ENCODE results near the gene TOGARAM1.
"Not testable (repeated sequence)": the region's sequence is repeated elsewhere in the genome, so short reads cannot be mapped to it uniquely, and the experiment has no call there.

Gene TOGARAM1

DNA sequence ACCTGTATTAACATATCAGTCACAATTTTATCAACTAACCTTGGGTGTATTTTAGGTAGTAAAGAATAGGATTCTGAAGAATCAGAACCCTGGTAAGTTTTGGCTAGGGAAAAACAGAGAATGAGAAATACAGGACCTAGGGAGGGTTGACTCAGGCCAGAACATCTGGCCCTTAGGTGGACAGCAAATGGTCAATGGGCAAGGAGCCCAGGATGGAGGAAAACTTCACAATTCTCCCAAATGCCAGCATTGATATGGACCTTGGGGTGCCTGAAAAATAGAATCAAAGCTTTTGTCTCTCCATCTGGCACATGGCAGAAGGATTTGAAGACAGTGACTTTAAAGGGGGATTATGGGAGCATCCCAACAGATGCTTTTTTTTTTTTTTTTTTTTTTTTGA, 89.2 kb downstream of the TOGARAM1 start:
- no peak for DNase-seq

DNA sequence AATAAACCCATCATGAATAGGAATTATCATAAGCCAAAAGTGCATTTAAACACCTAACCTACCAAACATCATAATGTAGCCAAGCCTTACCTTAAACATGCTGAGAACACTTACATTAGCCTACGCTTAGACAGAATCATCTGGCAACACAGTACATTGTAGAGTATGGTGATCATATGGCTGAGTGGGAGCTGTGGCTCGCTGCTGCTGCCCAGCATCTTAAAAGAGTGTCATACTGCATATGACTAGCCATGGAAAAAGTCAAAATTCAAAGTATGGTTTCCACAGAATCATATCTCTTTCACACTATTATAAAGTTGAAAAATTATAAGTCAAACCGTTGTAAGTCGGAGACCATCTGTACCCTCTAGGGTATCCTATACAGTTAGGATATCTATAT, 89.9 kb downstream of the TOGARAM1 start:
- no peak for DNase-seq

GRCh38 chr14:45057349-45057748, 95.4 kb downstream of the TOGARAM1 start:
- no peak for DNase-seq

GRCh38 chr14:45057881-45058364, 95.9 kb downstream of the TOGARAM1 start:
- no peak for DNase-seq

GRCh38 chr14:45060551-45060950, 98.6 kb downstream of the TOGARAM1 start:
- DNase-seq: no peak

DNA sequence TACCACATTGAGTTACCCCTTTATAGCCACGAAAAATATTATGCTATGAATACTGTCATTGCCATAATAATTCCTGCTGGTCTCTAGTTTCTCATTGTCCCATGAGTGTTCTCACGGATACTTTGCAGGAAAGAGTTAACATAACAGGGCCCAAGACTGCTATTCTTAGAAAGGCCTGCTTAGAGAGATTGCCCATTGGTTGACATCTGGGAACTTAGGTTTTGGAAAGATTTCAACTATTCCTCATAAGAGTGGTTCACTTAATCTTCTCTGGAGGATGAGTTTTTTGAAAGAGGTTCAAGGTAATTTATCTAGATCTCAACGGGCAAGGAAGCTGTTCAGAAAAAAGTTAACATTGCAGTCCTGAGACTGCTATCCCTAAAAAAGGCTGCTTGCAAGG, 103.5 kb downstream of the TOGARAM1 start:
- no peak for DNase-seq

GRCh38 chr14:45065956-45066355, 104.0 kb downstream of the TOGARAM1 start:
- no peak for DNase-seq

DNA sequence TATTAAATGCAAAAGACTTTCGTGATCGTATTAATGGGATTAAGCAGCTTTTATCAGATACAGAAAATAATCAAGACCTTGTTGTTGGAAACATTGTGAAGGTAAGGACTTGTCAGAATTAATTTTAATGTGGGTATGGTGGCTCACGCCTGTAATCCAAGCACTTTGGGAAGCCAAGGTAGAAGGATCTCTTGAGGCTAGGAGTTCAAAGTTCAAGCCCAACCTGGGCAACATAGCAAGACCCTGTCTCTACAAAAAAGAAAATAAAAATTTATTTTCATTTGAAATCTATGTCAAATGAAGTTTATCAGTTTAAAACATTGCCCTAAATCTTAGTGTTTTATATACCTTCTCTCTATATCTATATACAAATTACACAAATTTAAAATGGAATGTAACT, 104.7 kb downstream of the TOGARAM1 start:
- no peak for DNase-seq

GRCh38 chr14:45068396-45068795, 106.4 kb downstream of the TOGARAM1 start:
- DNase-seq: no peak

- no peak for DNase-seq
Measured at GRCh38 chr14:45070215-45070614, 108.2 kb downstream of the TOGARAM1 start.

DNA sequence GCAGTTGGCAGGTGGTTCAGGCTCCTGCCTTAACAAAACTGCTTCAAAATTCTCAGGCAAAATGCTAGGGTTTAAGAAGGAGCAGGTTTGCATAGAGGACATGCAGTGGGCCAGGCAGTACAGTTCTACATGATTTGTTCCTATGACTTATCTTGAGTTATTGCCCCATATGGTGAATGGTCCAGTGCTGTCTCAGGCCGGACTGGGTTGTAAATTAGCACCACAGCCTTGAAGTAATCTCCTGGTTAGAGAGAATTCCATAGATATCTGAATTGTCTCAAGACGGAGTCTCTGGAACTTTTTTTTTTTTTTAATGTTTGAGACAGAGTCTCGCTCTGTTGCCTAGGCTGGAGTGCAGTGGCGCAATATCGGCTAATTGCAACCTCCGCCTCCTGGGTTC, 110.1 kb downstream of the TOGARAM1 start:
- no peak for DNase-seq

- DNase-seq: no peak
Measured at GRCh38 chr14:45073231-45073879, 111.4 kb downstream of the TOGARAM1 start.

DNA sequence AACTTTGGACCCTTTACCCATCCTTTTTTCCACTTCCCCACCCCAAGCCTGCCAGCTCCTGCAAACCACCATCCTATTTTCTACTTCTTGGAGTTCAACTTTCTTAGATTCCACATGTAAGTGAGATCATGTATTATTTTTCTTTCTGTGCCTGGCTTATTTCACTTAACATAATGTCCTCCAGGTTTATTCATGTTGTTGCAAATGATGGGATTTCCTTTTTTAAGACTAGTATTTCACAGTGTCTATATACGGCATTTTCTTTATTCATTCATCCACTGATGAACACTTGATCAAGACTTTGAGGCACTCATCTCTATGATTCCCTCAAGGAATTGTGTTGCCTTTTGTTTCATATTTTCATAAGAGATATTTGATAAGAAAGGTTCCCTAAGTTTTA, 116.3 kb downstream of the TOGARAM1 start:
- DNase-seq: no peak

DNA sequence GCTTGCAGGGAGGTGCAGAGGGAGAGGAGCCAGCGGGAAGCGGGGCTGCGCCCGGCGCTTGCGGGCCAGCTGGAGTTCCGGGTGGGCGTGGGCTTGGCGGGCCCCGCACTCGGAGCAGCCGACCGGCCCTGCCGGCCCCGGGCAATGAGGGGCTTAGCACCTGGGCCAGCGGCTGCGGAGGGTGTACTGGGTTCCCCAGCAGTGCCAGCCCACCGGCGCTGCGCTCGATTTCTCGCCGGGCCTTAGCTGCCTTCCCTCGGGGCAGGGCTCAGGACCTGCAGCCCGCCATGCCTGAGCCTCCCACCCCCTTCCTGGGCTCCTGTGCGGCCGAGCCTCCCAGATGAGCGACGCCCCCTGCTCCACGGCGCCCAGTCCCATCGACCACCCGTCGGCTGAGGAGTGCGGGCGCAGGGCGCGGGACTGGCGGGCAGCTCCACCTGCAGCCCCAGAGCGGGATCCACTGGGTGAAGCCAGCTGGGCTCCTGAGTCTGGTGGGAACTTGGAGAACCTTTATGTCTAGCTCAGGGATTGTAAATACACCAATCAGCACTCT, 118.5 kb downstream of the TOGARAM1 start:
- not testable (repeated sequence) for DNase-seq

- not testable (repeated sequence) for DNase-seq
Measured at GRCh38 chr14:45081096-45081495, 119.1 kb downstream of the TOGARAM1 start.

DNA sequence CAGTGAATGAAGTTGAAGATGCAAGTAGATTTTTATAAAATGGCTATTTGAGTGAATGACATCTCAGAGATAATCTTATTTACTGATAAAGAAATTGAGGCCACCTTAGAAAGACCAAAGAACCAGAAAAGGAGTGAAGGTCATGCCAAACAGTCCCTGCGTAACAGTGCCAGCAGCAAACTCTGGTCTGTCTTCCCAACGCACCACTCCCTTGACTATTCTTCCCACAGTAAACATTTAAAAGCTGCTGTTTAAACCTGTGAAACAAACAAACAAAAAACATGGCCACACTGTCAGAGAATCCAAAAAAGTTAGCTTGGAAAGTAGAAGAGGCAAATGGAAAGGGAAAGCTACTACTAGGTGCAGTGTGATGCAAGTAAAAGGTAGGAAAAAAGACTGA, 120.4 kb downstream of the TOGARAM1 start:
- no peak for DNase-seq

DNA sequence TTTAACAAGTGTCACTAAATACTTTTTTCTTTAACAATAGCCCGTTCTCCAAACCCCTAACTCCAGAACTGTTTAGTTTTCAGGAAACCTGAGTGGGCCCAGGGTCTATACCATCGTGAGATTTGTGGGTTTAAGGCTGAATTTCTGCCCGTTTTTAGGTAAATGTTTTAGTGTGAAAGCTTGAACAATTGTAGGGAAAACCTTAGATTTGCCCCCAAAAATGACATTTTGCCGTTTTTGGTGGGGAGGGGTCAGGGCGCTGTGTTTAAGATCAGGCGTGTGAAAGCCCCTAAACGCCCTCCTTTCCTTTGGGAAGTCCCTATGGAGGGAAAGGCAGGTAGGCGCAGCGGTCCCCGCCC, 121.6 kb downstream of the TOGARAM1 start:
- DNase-seq: no peak

- peak; percentile 80 to 92 (median 85) for DNase-seq
Measured at GRCh38 chr14:45083976-45084722, 122.2 kb downstream of the TOGARAM1 start, which contains the start of gene PRPF39. TSS of gene PRPF39 (plus strand) at chr14:45084116. CDS start at chr14:45095240, 11,124 bp downstream.

GRCh38 chr14:45084946-45085346, 123.0 kb downstream of the TOGARAM1 start:
- no peak for DNase-seq

DNA sequence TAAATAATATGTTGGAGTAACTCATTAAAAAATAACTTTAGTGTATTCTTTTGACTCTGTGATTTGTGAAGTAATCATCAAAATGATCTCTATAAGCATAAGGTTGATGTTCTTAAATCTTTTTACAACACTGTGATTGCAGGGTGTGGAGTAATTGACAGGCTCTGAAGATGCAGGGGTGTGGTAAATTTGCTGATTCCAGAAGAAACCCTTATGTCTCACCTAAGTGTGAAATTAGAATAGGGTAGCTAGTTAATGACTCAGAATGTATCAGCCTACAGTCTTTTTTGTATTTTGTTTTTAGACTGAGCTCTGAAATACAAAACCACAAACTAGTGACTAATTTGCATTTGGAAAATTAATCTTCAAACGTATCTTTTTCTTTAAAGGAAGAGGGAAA, 127.8 kb downstream of the TOGARAM1 start:
- no peak for DNase-seq

- no peak for DNase-seq
Measured at GRCh38 chr14:45091710-45092109, 129.7 kb downstream of the TOGARAM1 start.

DNA sequence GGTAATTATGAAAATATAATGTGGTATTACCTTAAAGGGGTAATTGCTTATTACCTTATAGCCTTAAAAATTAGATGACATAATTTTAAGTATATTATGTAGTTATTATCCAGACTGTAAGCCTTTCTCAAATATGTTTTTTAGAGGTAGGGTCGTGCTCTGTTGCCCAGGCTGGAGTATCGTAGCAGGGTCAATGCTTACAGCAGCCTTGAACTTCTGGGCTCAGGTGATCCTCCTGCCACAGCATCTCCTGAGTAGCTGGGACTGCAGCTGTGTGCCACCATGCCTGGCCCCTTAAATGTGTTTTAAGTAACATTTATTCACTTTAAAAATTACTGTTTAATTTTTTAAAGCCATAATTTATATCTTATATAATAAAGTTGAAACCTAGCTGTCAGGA, 132.3 kb downstream of the TOGARAM1 start:
- no peak for DNase-seq

GRCh38 chr14:45095143-45095542, 133.2 kb downstream of the TOGARAM1 start:
- no peak for DNase-seq

DNA sequence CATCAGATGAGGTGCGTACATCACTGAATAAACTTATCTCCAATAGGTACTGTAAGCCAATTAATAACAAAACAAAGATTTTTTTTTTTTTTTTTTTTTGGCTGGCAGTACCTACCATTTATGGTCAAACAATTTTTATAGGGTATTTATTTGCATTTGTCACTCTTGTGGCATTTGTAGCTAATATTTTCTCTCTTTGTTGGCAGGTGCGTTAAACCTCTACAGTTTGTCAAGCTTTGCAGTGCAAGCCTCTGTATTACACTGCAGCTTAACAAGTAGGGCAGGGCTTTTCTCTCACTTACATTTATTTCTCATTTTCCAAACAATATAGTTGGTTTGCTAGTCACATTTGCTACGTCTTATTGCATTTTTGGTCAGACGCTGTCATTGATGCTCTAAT, 134.2 kb downstream of the TOGARAM1 start:
- DNase-seq: no peak
